Pancreas (tissue), 10 donors: ENCODE measurements around the gene CDKN2AIPNL. TPM values are rescaled to one million over a fixed set of nuclear protein-coding genes. Genes with fewer than 3 reads are reported as not detected.
"Not testable (repeated sequence)": the region's sequence is repeated elsewhere in the genome, so short reads cannot be mapped to it uniquely, and the experiment has no call there.

ENCODE experiments used
- ATAC-seq, 4 donors: fragments of 200-7000 bp; cut with Tn5 transposase; one replicate each; pipeline versions ENCODE4 v1.8.0 to v1.9.1; 2020; ENCODE audit warnings: mild to moderate bottlenecking in 4 of 4, moderate library complexity in 4 of 4
- DNase-seq, 6 donors: peaks; one replicate each; pipeline ENCODE4 v3.0.0-alpha.2; 2020
- FAIRE-seq: peaks from 2 replicates; lab custom pipeline; 2012; peaks lifted over from hg19 to GRCh38; lab: Jason Lieb, UNC
- H3K27ac ChIP-seq, 4 donors: fragments of 200-600 bp; sonication (generic); 1 replicate in 3 of 4; 2 replicates in 1 of 4; pipeline versions ENCODE4 v1.5.0 to v1.8.0; 2020
- H3K27me3 ChIP-seq, 4 donors: fragments of 200-600 bp; one replicate each; pipeline ENCODE4 v1.8.0; 2021
- H3K36me3 ChIP-seq, 3 donors: fragments of 200-600 bp; sonication (generic) in 1 of 3; one replicate each; pipeline versions ENCODE4 v1.5.0 to v1.8.0; 2020 to 2021
- H3K4me1 ChIP-seq, 3 donors: fragments of 200-600 bp; one replicate each; pipeline ENCODE4 v1.8.0; 2021
- H3K4me3 ChIP-seq, 4 donors: fragments of 200-600 bp; sonication (generic) in 2 of 4; one replicate each; pipeline versions ENCODE4 v1.5.0 to v1.8.0; 2020 to 2021
- H3K9me3 ChIP-seq, 4 donors: fragments of 200-600 bp; one replicate each; pipeline ENCODE4 v1.8.0; 2021
- CTCF ChIP-seq, 4 donors: fragments of 200-600 bp; sonication (generic) in 3 of 4; IDR thresholded peaks; one replicate each; pipeline versions ENCODE4 v1.5.0 to v1.8.0; 2021; ENCODE audit warnings: antibody characterized with exemption in 4 of 4
- WGBS, 2 donors: extraction: QIAGEN DNeasy Blood & Tissue Kit; methylation state at CpG; one replicate each; pipeline ENCODE4 v1.1.7; 2013; 5-methylcytosine and 5-hydroxymethylcytosine counted together
- intact Hi-C, 3 donors: fragments of 100-400 bp; cut with DNase I; formaldehyde crosslinking; loops; one replicate each; pipeline versions ENCODE4 v1.11.1 to v1.14.2; 2022
- polyA plus RNA-seq, 2 donors: library from polyadenylated mRNA; stranded (reverse); fragments of 200-250 nt; gene quantifications; one replicate each; pipeline ENCODE4 v1.2.3, GENCODE V29; 2013
- total RNA-seq, 6 donors: library from RNA; stranded (reverse); fragmentation: NEBNext Ultra II Directional in 4 of 6; extraction: Animal tissue kit (Norgen Biotek cat#: 25700) in 4 of 6; gene quantifications; one replicate each; pipeline versions ENCODE4 v1.2.1 to v1.2.4, GENCODE V29; 2021 to 2023
- donor health status: healthy with polysubstance abuse.
- donor health status: DM: no; HTN: no; CAD: no; lungs with moderate emphysema.
- donor health status: DM: no; HTN: no; CAD: no.
- donor health status: control.
- donor health status: control.
- donor health status: Bipolar disorder and iron deficiency.
- donor health status: DM: yes; HTN: yes; CAD: no.
- donor health status: DM: no; HTN: no; CAD: no.
- donor health status: DM: no; HTN: no; CAD: no.
- donor health status: DM: yes; HTN: yes; CAD: no.

CDKN2AIPNL gene
- total and polyA plus RNA-seq, 8 donors: 11.9 to 42.5 (median 18.7) TPM

GRCh38 chr5:134380346-134380745 is 31.3 kb downstream of the CDKN2AIPNL start:
- FAIRE-seq (no peak), DNase-seq (no peak), ATAC-seq (no peak)
- intact Hi-C loops: loop anchor here in 1 of 3 donors (10.0 kb wide), 1 partner anchor 194 kb away; no protein-coding TSS in a partner anchor
- Histone ChIP-seq H3K27me3 (no peaks in the 10 kb centered on the region), H3K4me3 (no peak overlapping the region), H3K27ac (no peak overlapping the region), H3K9me3 (no peaks in the 10 kb centered on the region), H3K36me3 (peaks cover 0 to 62% (median 24%) of the 10 kb centered on the region in 3 donors), H3K4me1 (no peaks in the 10 kb centered on the region)
- TF ChIP-seq CTCF (IDR thresholded peaks at IDR 0.05): no peak
- WGBS, 2 donors: 86 to 88% methylated on average over 5 of the region's 5 CpGs

- peaks cover 11 to 18% (median 13%) of the 10 kb centered on the region in 3 donors for H3K4me1 ChIP-seq
- WGBS, 2 donors: 52 to 54% methylated on average over 3 of the region's 3 CpGs
- H3K4me3 ChIP-seq: no peak overlapping the region
- no peak overlapping the region for H3K27ac ChIP-seq
- no peak for TF ChIP-seq CTCF (IDR thresholded peaks at IDR 0.05)
- no peak for FAIRE-seq
- no peak for ATAC-seq
- intact Hi-C loops: no loop called here
- H3K36me3 ChIP-seq: peaks cover 0 to 17% (median 0%) of the 10 kb centered on the region in 3 donors
- DNase-seq: no peak
- H3K9me3 ChIP-seq: no peaks in the 10 kb centered on the region
- no peaks in the 10 kb centered on the region for H3K27me3 ChIP-seq
These were observed 37.4 kb downstream of the CDKN2AIPNL start for GRCh38 chr5:134374232-134374631.

GRCh38 chr5:134373633-134374032 is 38.0 kb downstream of the CDKN2AIPNL start:
- H3K36me3 ChIP-seq: peaks cover 0 to 14% (median 0%) of the 10 kb centered on the region in 3 donors
- H3K27me3 ChIP-seq, FAIRE-seq, ATAC-seq, intact Hi-C loops, H3K9me3 ChIP-seq, DNase-seq: not testable (repeated sequence)
- H3K27ac ChIP-seq: peak overlapping the region in 1 of 4 donors; percentile 99
- H3K4me3 ChIP-seq: peak overlapping the region in 2 of 4 donors; percentile 74 to 91
- H3K4me1 ChIP-seq: peaks cover 11 to 18% (median 13%) of the 10 kb centered on the region in 3 donors
- WGBS, 2 donors: 83 to 89% methylated on average over 4 to 5 of the region's 5 CpGs

GRCh38 chr5:134371834-134372340 is 39.8 kb downstream of the CDKN2AIPNL start:
- no peak for TF ChIP-seq CTCF (IDR thresholded peaks at IDR 0.05)
- FAIRE-seq (no peak), ATAC-seq (peak; percentile 37 to 65 (median 57)), DNase-seq (peak; percentile 70 to 88 (median 74))
- H3K4me1 ChIP-seq: peaks cover 11 to 18% (median 13%) of the 10 kb centered on the region in 3 donors
- no peaks in the 10 kb centered on the region for H3K9me3 ChIP-seq
- H3K36me3 ChIP-seq: peaks cover 0 to 5% (median 0%) of the 10 kb centered on the region in 3 donors
- peak overlapping the region; percentile 94 to 100 (median 99) for H3K27ac ChIP-seq
- no peaks in the 10 kb centered on the region for H3K27me3 ChIP-seq
- H3K4me3 ChIP-seq: peak overlapping the region; percentile 74 to 91 (median 84)
- 0 to 1% methylated on average over 26 to 29 of the region's 29 CpGs for WGBS, 2 donors
- intact Hi-C loops: no loop called here

GRCh38 chr5:134370871-134371833 is 40.5 kb downstream of the CDKN2AIPNL start, which contains the start of gene UBE2B:
UBE2B (plus strand) TSS chr5:134371569; CDS start chr5:134371596, 27 bp downstream.
- FAIRE-seq: peak; percentile 95

More at GRCh38 chr5:134370871-134371833, 40.5 kb downstream of the CDKN2AIPNL start, which contains the start of gene UBE2B:
- peak within 1 kb of the TSS; percentile 94 to 100 (median 99) for H3K27ac ChIP-seq
- ATAC-seq (peak; percentile 86 to 94 (median 89)), DNase-seq (peak; percentile 95 to 99 (median 96))
- H3K27me3 ChIP-seq: no peaks in the 10 kb centered on the region
- TF ChIP-seq CTCF (IDR thresholded peaks at IDR 0.05): no peak
- peaks cover 13 to 18% (median 16%) of the 10 kb centered on the region in 3 donors for H3K4me1 ChIP-seq
- H3K36me3 ChIP-seq: no peaks in the 10 kb centered on the region
- 0 to 1% methylated on average over 57 to 74 of the region's 74 CpGs for whole genome bisulfite sequencing, 2 donors
- intact Hi-C loops: no loop called here
- no peaks in the 10 kb centered on the region for H3K9me3 ChIP-seq
- H3K4me3 ChIP-seq: peak within 1 kb of the TSS; percentile 74 to 91 (median 84)
